Hematopoietic multipotent progenitor cell treated with erythropoietin and hydrocortisone succinate and interleukin-3 and kit ligand, for 4 days (in vitro differentiated cells): Measurements from ENCODE around the gene PEX3.
"Not testable (repeated sequence)": the region's sequence is repeated elsewhere in the genome, so short reads cannot be mapped to it uniquely, and the experiment has no call there.

Experiments
- DNase-seq: peaks from one replicate; pipeline ENCODE4 v3.0.0-alpha.2; 2015

PEX3 gene

GRCh38 chr6:143450453-143451371 is at the start of gene PEX3, which contains the start of gene ADAT2:
PEX3 (plus strand) TSS chr6:143450805; CDS start chr6:143451043, 238 bp downstream.
ADAT2 (minus strand) TSS chr6:143450695; CDS start chr6:143450658, 37 bp downstream.
- DNase-seq, result peak; percentile 98

- DNase-seq, result no peak
Observed at GRCh38 chr6:143401068-143401446, 49.5 kb upstream of the PEX3 start.

GRCh38 chr6:143401636-143402370 is 48.8 kb upstream of the PEX3 start:
- DNase-seq, result no peak

GRCh38 chr6:143402721-143403336 is 47.8 kb upstream of the PEX3 start:
- no peak for DNase-seq

- no peak for DNase-seq
Observed at GRCh38 chr6:143405373-143406154, 45.0 kb upstream of the PEX3 start.

GRCh38 chr6:143406673-143407072 is 43.9 kb upstream of the PEX3 start:
- DNase-seq, result no peak

GRCh38 chr6:143408151-143408786 is 42.3 kb upstream of the PEX3 start:
- DNase-seq, result no peak

- no peak for DNase-seq
Observed at GRCh38 chr6:143408787-143409162, 41.8 kb upstream of the PEX3 start.

GRCh38 chr6:143410859-143411270 is 39.7 kb upstream of the PEX3 start:
- DNase-seq, result no peak

- no peak for DNase-seq
Observed at GRCh38 chr6:143414769-143415168, 35.8 kb upstream of the PEX3 start.

- DNase-seq, result no peak
Observed at GRCh38 chr6:143419526-143419925, 31.1 kb upstream of the PEX3 start.

GRCh38 chr6:143426026-143426425 is 24.6 kb upstream of the PEX3 start:
- no peak for DNase-seq

GRCh38 chr6:143427109-143427817 is 23.3 kb upstream of the PEX3 start:
- DNase-seq, result peak; percentile 84

- no peak for DNase-seq
Observed at GRCh38 chr6:143429970-143430369, 20.6 kb upstream of the PEX3 start.

- no peak for DNase-seq
Observed at GRCh38 chr6:143431226-143431625, 19.4 kb upstream of the PEX3 start.

GRCh38 chr6:143432588-143432987 is 18.0 kb upstream of the PEX3 start:
- DNase-seq, result no peak

- DNase-seq, result no peak
Observed at GRCh38 chr6:143441010-143441409, 9.6 kb upstream of the PEX3 start.

GRCh38 chr6:143441680-143442545 is 8.7 kb upstream of the PEX3 start:
- DNase-seq, result peak; percentile 48

- no peak for DNase-seq
Observed at GRCh38 chr6:143443096-143443495, 7.5 kb upstream of the PEX3 start.

GRCh38 chr6:143447865-143448264 is 2.7 kb upstream of the PEX3 start:
- not testable (repeated sequence) for DNase-seq
